Measurements from ENCODE around the gene ANKS1A. TPM values are rescaled to one million over a fixed set of nuclear protein-coding genes. Genes with fewer than 3 reads are reported as not detected.

The ANKS1A gene
- total RNA-seq, 1 donor = 7.2 TPM

GRCh38 chr6:35011096-35012041 is 122.3 kb downstream of the ANKS1A start:
- peak; percentile 18 for DNase-seq (ENCODE audit: insufficient read length, low spot score, missing footprints)
- peaks cover 3% of the 10 kb centered on the region for H3K4me1 ChIP-seq (ENCODE audit: insufficient read depth, low read length)
- H3K27me3 ChIP-seq (ENCODE audit: insufficient read depth, low read length) = no peaks in the 10 kb centered on the region
- no peaks in the 10 kb centered on the region for H4K20me1 ChIP-seq (ENCODE audit: insufficient read depth, low read length)
- no peak overlapping the region for H3K4me2 ChIP-seq (ENCODE audit: insufficient read depth, low read length)
- no peak overlapping the region for H3K27ac ChIP-seq (ENCODE audit: low read depth, low read length)
- TF ChIP-seq CTCF (IDR thresholded peaks at IDR 0.05; ENCODE audit: extremely low read depth, low read depth, low read length) = no peak
- no peak overlapping the region for H3K4me3 ChIP-seq (ENCODE audit: insufficient read depth, low read length)
- no peak overlapping the region for H2AFZ ChIP-seq (ENCODE audit: low read length)
- no peaks in the 10 kb centered on the region for H3K79me2 ChIP-seq (ENCODE audit: insufficient read depth, low read length)
- H3K9me3 ChIP-seq (ENCODE audit: low read depth, low read length) = no peaks in the 10 kb centered on the region
- H3K36me3 ChIP-seq (ENCODE audit: insufficient read depth, low read length) = no peaks in the 10 kb centered on the region

- H2AFZ ChIP-seq (ENCODE audit: low read length) = no peak overlapping the region
- no peaks in the 10 kb centered on the region for H3K9me3 ChIP-seq (ENCODE audit: low read depth, low read length)
- H3K27ac ChIP-seq (ENCODE audit: low read depth, low read length) = no peak overlapping the region
- TF ChIP-seq CTCF (IDR thresholded peaks at IDR 0.05; ENCODE audit: extremely low read depth, low read depth, low read length) = no peak
- H3K4me2 ChIP-seq (ENCODE audit: insufficient read depth, low read length) = no peak overlapping the region
- peaks cover 18% of the 10 kb centered on the region for H3K4me1 ChIP-seq (ENCODE audit: insufficient read depth, low read length)
- H3K79me2 ChIP-seq (ENCODE audit: insufficient read depth, low read length) = no peaks in the 10 kb centered on the region
- H3K36me3 ChIP-seq (ENCODE audit: insufficient read depth, low read length) = no peaks in the 10 kb centered on the region
- H3K4me3 ChIP-seq (ENCODE audit: insufficient read depth, low read length) = no peak overlapping the region
- H4K20me1 ChIP-seq (ENCODE audit: insufficient read depth, low read length) = no peaks in the 10 kb centered on the region
- H3K27me3 ChIP-seq (ENCODE audit: insufficient read depth, low read length) = no peaks in the 10 kb centered on the region
- DNase-seq (ENCODE audit: insufficient read length, low spot score, missing footprints) = no peak
Measured at GRCh38 chr6:35013701-35014100, 124.6 kb downstream of the ANKS1A start.

GRCh38 chr6:35014341-35014740 is 125.3 kb downstream of the ANKS1A start:
- no peak overlapping the region for H3K4me3 ChIP-seq (ENCODE audit: insufficient read depth, low read length)
- TF ChIP-seq CTCF (IDR thresholded peaks at IDR 0.05; ENCODE audit: extremely low read depth, low read depth, low read length) = no peak
- H3K27me3 ChIP-seq (ENCODE audit: insufficient read depth, low read length) = no peaks in the 10 kb centered on the region
- no peaks in the 10 kb centered on the region for H3K9me3 ChIP-seq (ENCODE audit: low read depth, low read length)
- no peak overlapping the region for H2AFZ ChIP-seq (ENCODE audit: low read length)
- no peaks in the 10 kb centered on the region for H3K79me2 ChIP-seq (ENCODE audit: insufficient read depth, low read length)
- H4K20me1 ChIP-seq (ENCODE audit: insufficient read depth, low read length) = no peaks in the 10 kb centered on the region
- no peak overlapping the region for H3K27ac ChIP-seq (ENCODE audit: low read depth, low read length)
- H3K4me1 ChIP-seq (ENCODE audit: insufficient read depth, low read length) = peaks cover 18% of the 10 kb centered on the region
- no peak overlapping the region for H3K4me2 ChIP-seq (ENCODE audit: insufficient read depth, low read length)
- DNase-seq (ENCODE audit: insufficient read length, low spot score, missing footprints) = no peak
- no peaks in the 10 kb centered on the region for H3K36me3 ChIP-seq (ENCODE audit: insufficient read depth, low read length)

- H3K79me2 ChIP-seq (ENCODE audit: insufficient read depth, low read length) = no peaks in the 10 kb centered on the region
- no peak overlapping the region for H2AFZ ChIP-seq (ENCODE audit: low read length)
- no peaks in the 10 kb centered on the region for H3K9me3 ChIP-seq (ENCODE audit: low read depth, low read length)
- H3K36me3 ChIP-seq (ENCODE audit: insufficient read depth, low read length) = no peaks in the 10 kb centered on the region
- no peak overlapping the region for H3K27ac ChIP-seq (ENCODE audit: low read depth, low read length)
- H4K20me1 ChIP-seq (ENCODE audit: insufficient read depth, low read length) = no peaks in the 10 kb centered on the region
- no peak for TF ChIP-seq CTCF (IDR thresholded peaks at IDR 0.05; ENCODE audit: extremely low read depth, low read depth, low read length)
- no peak overlapping the region for H3K4me2 ChIP-seq (ENCODE audit: insufficient read depth, low read length)
- no peak overlapping the region for H3K4me3 ChIP-seq (ENCODE audit: insufficient read depth, low read length)
- H3K27me3 ChIP-seq (ENCODE audit: insufficient read depth, low read length) = no peaks in the 10 kb centered on the region
- no peak for DNase-seq (ENCODE audit: insufficient read length, low spot score, missing footprints)
- H3K4me1 ChIP-seq (ENCODE audit: insufficient read depth, low read length) = peaks cover 18% of the 10 kb centered on the region
Measured at GRCh38 chr6:35014786-35015185, 125.7 kb downstream of the ANKS1A start.

All from osteoblast (primary cell).